ENCODE results near the gene STARD8. TPM values are rescaled to one million over a fixed set of nuclear protein-coding genes. Genes with fewer than 3 reads are reported as not detected.

STARD8 gene
- total and polyA plus RNA-seq, 4 donors = 1.8 to 10.7 (median 8.3) TPM

DNA sequence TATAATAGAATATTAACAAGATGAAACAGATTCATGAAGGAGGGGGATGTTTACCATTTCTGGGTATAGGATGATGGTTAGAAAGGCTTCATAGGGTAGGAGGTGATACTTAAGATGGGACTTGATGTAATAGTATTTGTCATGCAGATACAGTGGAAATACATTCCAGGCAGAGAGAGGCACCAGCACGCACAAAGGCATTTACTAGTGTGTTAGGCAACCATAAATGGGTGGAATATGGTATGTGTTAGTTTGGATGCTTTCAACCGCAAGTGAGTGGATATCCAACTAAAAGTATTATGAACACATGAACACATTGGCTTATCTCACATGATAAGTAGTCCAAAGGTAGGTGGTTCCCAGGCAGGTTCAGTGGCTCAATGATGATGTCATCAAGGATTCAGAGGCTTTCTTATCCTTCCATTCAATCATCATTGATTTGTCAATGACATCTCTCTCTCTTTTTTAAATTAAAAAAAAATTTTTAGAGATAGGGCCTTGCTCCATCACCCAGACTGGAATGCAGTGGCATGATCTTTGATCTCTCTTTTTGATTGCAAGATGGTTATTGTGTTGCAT is 12.7 kb upstream of the STARD8 start:
- no peak overlapping the region for H3K27ac ChIP-seq (ENCODE audit: low read depth in 1 of 2, low read length in 2 of 2)
- H3K9ac ChIP-seq (ENCODE audit: low read depth in 1 of 2, low read length in 2 of 2) = no peak overlapping the region
- no peaks in the 10 kb centered on the region for H3K9me3 ChIP-seq (ENCODE audit: control insufficient read depth in 4 of 4, low read length in 3 of 4)
- no peaks in the 10 kb centered on the region for H3K4me1 ChIP-seq (ENCODE audit: control insufficient read depth in 4 of 4, insufficient read depth in 4 of 4, low read length in 3 of 4)
- WGBS = 96% methylated on average over 2 of the region's 2 CpGs
- H3K4me3 ChIP-seq (ENCODE audit: low read depth in 1 of 3, low read length in 3 of 3) = no peak overlapping the region
- H3K36me3 ChIP-seq (ENCODE audit: control insufficient read depth in 4 of 4, insufficient read depth in 3 of 4, low read depth in 1 of 4, low read length in 3 of 4) = no peaks in the 10 kb centered on the region
- no peaks in the 10 kb centered on the region for H3K27me3 ChIP-seq (ENCODE audit: control insufficient read depth in 4 of 4, insufficient read depth in 4 of 4, low read length in 3 of 4)
- no peak for DNase-seq (ENCODE audit: low spot score)
- TF ChIP-seq, protein P1, sequence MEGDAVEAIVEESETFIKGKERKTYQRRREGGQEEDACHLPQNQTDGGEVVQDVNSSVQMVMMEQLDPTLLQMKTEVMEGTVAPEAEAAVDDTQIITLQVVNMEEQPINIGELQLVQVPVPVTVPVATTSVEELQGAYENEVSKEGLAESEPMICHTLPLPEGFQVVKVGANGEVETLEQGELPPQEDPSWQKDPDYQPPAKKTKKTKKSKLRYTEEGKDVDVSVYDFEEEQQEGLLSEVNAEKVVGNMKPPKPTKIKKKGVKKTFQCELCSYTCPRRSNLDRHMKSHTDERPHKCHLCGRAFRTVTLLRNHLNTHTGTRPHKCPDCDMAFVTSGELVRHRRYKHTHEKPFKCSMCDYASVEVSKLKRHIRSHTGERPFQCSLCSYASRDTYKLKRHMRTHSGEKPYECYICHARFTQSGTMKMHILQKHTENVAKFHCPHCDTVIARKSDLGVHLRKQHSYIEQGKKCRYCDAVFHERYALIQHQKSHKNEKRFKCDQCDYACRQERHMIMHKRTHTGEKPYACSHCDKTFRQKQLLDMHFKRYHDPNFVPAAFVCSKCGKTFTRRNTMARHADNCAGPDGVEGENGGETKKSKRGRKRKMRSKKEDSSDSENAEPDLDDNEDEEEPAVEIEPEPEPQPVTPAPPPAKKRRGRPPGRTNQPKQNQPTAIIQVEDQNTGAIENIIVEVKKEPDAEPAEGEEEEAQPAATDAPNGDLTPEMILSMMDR (IDR thresholded peaks at IDR 0.05; ENCODE audit: low read depth, low read length, missing input control) = no peak
- TF ChIP-seq, protein P2, sequence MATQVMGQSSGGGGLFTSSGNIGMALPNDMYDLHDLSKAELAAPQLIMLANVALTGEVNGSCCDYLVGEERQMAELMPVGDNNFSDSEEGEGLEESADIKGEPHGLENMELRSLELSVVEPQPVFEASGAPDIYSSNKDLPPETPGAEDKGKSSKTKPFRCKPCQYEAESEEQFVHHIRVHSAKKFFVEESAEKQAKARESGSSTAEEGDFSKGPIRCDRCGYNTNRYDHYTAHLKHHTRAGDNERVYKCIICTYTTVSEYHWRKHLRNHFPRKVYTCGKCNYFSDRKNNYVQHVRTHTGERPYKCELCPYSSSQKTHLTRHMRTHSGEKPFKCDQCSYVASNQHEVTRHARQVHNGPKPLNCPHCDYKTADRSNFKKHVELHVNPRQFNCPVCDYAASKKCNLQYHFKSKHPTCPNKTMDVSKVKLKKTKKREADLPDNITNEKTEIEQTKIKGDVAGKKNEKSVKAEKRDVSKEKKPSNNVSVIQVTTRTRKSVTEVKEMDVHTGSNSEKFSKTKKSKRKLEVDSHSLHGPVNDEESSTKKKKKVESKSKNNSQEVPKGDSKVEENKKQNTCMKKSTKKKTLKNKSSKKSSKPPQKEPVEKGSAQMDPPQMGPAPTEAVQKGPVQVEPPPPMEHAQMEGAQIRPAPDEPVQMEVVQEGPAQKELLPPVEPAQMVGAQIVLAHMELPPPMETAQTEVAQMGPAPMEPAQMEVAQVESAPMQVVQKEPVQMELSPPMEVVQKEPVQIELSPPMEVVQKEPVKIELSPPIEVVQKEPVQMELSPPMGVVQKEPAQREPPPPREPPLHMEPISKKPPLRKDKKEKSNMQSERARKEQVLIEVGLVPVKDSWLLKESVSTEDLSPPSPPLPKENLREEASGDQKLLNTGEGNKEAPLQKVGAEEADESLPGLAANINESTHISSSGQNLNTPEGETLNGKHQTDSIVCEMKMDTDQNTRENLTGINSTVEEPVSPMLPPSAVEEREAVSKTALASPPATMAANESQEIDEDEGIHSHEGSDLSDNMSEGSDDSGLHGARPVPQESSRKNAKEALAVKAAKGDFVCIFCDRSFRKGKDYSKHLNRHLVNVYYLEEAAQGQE (IDR thresholded peaks at IDR 0.05) = no peak

DNA sequence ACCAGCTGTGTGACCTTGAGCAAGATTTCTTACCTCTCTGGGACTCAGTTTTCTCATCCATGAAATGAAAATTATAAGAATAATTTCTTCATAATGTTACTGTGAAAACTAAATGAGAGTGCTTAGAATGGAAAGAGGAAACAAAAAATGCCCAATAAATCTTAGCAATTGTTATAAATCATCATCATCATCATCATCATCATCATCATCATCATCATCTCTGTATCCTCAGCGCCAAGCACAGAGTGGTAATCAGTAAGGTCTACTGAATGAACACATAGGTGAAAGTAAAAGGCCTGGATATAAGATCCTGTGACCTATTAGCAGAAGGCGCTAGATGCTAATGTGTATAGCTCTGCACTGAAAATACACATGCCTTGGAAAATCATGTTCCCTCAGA is 6.8 kb upstream of the STARD8 start:
- H3K4me3 ChIP-seq (ENCODE audit: low read depth in 1 of 3, low read length in 3 of 3) = no peak overlapping the region
- no peak for DNase-seq (ENCODE audit: low spot score)
- no peak for TF ChIP-seq NR2F2 (IDR thresholded peaks at IDR 0.05)
- TF ChIP-seq FOXA1 (IDR thresholded peaks at IDR 0.05) = no peak
- no peak for TF ChIP-seq HNF4A (conservative IDR thresholded peaks at IDR 0.05)
- no peak for TF ChIP-seq HNF4G (IDR thresholded peaks at IDR 0.05)
- TF ChIP-seq EGR1 (IDR thresholded peaks at IDR 0.05; ENCODE audit: low read depth in 2 of 2) = no peak
- TF ChIP-seq, protein P3, sequence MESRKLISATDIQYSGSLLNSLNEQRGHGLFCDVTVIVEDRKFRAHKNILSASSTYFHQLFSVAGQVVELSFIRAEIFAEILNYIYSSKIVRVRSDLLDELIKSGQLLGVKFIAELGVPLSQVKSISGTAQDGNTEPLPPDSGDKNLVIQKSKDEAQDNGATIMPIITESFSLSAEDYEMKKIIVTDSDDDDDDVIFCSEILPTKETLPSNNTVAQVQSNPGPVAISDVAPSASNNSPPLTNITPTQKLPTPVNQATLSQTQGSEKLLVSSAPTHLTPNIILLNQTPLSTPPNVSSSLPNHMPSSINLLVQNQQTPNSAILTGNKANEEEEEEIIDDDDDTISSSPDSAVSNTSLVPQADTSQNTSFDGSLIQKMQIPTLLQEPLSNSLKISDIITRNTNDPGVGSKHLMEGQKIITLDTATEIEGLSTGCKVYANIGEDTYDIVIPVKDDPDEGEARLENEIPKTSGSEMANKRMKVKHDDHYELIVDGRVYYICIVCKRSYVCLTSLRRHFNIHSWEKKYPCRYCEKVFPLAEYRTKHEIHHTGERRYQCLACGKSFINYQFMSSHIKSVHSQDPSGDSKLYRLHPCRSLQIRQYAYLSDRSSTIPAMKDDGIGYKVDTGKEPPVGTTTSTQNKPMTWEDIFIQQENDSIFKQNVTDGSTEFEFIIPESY (IDR thresholded peaks at IDR 0.05) = no peak
- no peaks in the 10 kb centered on the region for H3K36me3 ChIP-seq (ENCODE audit: control insufficient read depth in 4 of 4, insufficient read depth in 3 of 4, low read depth in 1 of 4, low read length in 3 of 4)
- H3K9me3 ChIP-seq (ENCODE audit: control insufficient read depth in 4 of 4, low read length in 3 of 4) = no peaks in the 10 kb centered on the region
- no peak overlapping the region for H3K27ac ChIP-seq (ENCODE audit: low read depth in 1 of 2, low read length in 2 of 2)
- no peaks in the 10 kb centered on the region for H3K4me1 ChIP-seq (ENCODE audit: control insufficient read depth in 4 of 4, insufficient read depth in 4 of 4, low read length in 3 of 4)
- no peaks in the 10 kb centered on the region for H3K27me3 ChIP-seq (ENCODE audit: control insufficient read depth in 4 of 4, insufficient read depth in 4 of 4, low read length in 3 of 4)
- WGBS = 98% methylated on average over 2 of the region's 2 CpGs
- H3K9ac ChIP-seq (ENCODE audit: low read depth in 1 of 2, low read length in 2 of 2) = no peak overlapping the region

DNA sequence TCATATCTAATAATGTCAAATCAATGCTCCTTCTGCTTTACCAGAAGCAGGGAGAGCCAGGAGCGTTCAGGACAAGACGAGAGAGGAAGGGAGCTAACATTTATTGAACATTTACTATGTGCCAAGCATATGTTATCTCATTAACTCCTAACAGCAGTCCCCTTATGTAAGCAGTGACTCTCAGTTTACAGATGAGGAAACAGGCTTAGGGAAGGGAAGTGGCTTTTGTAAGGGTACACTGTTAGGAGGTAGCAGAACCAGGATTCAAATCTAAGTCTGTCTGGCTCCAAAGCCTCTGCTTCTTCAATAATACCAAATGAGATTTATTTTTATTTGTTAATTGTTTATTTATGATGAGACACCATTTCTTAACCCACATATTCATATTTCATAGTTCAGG is 2.6 kb upstream of the STARD8 start:
- TF ChIP-seq, protein P4, sequence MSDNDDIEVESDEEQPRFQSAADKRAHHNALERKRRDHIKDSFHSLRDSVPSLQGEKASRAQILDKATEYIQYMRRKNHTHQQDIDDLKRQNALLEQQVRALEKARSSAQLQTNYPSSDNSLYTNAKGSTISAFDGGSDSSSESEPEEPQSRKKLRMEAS (IDR thresholded peaks at IDR 0.05) = no peak
- TF ChIP-seq TAF1 (conservative IDR thresholded peaks at IDR 0.05) = no peak
- TF ChIP-seq GABPA (IDR thresholded peaks at IDR 0.05 in 1 of 2, conservative IDR thresholded peaks at IDR 0.05 in 1 of 2) = no peak
- TF ChIP-seq HNF4G (IDR thresholded peaks at IDR 0.05) = no peak
- no peak for TF ChIP-seq EGR1 (IDR thresholded peaks at IDR 0.05; ENCODE audit: low read depth in 2 of 2)
- TF ChIP-seq, protein P1 (IDR thresholded peaks at IDR 0.05; ENCODE audit: low read depth, low read length, missing input control) = no peak
- no peak for TF ChIP-seq SP1 (IDR thresholded peaks at IDR 0.05)
- no peak for TF ChIP-seq FOXA1 (IDR thresholded peaks at IDR 0.05)
- TF ChIP-seq JUND (IDR thresholded peaks at IDR 0.05) = no peak
- TF ChIP-seq, protein P3 (IDR thresholded peaks at IDR 0.05) = no peak
- TF ChIP-seq HNF4A (conservative IDR thresholded peaks at IDR 0.05) = no peak
- H3K4me1 ChIP-seq (ENCODE audit: control insufficient read depth in 4 of 4, insufficient read depth in 4 of 4, low read length in 3 of 4) = peaks cover 0 to 4% (median 2%) of the 10 kb centered on the region in 4 donors
- no peak overlapping the region for H3K4me3 ChIP-seq (ENCODE audit: low read depth in 1 of 3, low read length in 3 of 3)
- no peak overlapping the region for H3K27ac ChIP-seq (ENCODE audit: low read depth in 1 of 2, low read length in 2 of 2)
- H3K27me3 ChIP-seq (ENCODE audit: control insufficient read depth in 4 of 4, insufficient read depth in 4 of 4, low read length in 3 of 4) = no peaks in the 10 kb centered on the region
- WGBS = 90% methylated on average over 2 of the region's 2 CpGs
- H3K36me3 ChIP-seq (ENCODE audit: control insufficient read depth in 4 of 4, insufficient read depth in 3 of 4, low read depth in 1 of 4, low read length in 3 of 4) = no peaks in the 10 kb centered on the region
- no peak for DNase-seq (ENCODE audit: low spot score)
- no peak overlapping the region for H3K9ac ChIP-seq (ENCODE audit: low read depth in 1 of 2, low read length in 2 of 2)
- H3K9me3 ChIP-seq (ENCODE audit: control insufficient read depth in 4 of 4, low read length in 3 of 4) = no peaks in the 10 kb centered on the region

All from liver (tissue), 9 donors.